GM23248 (cell line): ENCODE data around the gene TMEM30A.

Experiments
- EZH2 ChIP-seq: fragments of 200-600 bp; sonication (generic); IDR thresholded peaks from 2 replicates; pipeline ENCODE4 v1.6.1; 2018; ENCODE audit warnings: antibody characterized with exemption, mild to moderate bottlenecking; ENCODE audit not compliant: insufficient read depth, poor library complexity, severe bottlenecking
- EZH2phosphoT487 ChIP-seq: fragments of 200-600 bp; sonication (generic); IDR thresholded peaks from 2 replicates; pipeline ENCODE4 v1.6.1; 2018; ENCODE audit warnings: antibody characterized with exemption, moderate library complexity, mild to moderate bottlenecking, low read depth; ENCODE audit not compliant: insufficient read depth

DNA sequence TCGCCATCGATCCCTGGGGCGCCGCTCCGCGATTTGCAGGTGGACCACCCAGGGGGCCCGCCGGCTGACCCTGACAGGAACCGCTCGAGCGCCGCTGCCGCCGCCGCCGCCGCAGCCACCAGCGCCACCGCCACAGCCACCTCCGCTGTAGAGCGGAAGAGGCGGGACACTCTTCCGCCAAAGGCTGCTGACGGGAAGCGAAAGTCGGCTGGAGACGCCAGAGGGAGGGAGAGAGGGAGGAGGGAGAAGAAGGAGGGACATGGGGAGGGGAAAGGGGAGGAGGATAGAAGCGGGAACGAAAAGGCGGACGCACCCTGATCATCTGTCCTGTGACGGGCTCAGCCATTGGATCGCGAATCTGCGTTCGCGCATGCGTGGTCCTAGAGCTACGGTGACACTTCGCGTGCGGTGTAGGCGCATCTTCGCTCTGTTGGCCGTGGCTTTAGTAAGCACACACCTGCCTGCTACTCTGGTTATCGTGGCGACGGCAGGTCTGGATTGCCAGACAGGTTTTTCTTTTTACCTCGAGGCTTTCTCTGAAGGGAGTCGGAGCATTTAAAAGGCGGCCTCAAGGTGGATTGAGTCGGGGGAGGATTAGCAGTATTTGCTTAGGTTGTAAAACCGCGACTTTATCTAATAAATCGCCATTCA is at the start of gene TMEM30A:
- TF ChIP-seq EZH2 (no peak), EZH2phosphoT487 (no peak)
